NCI-H2196 treated with DMSO at 0.1 percent for 48 hours (cell line): Measurements from ENCODE around the gene PHF12.

Source experiments
- DNase-seq: peaks from one replicate; lab custom pipeline; 2025; ENCODE audit not compliant: unreplicated experiment; lab: John Stamatoyannopoulos, UW

The PHF12 gene

GRCh38 chr17:28862561-28862960 lies 88.8 kb downstream of the PHF12 start:
- DNase-seq = no peak

GRCh38 chr17:28861393-28862203 lies 89.7 kb downstream of the PHF12 start:
- no peak for DNase-seq

- no peak for DNase-seq
These were observed 90.9 kb downstream of the PHF12 start for GRCh38 chr17:28860363-28860808.

- DNase-seq = no peak
These were observed 92.4 kb downstream of the PHF12 start for GRCh38 chr17:28858801-28859355.

- DNase-seq = no peak
These were observed 93.2 kb downstream of the PHF12 start for GRCh38 chr17:28857905-28858800.

GRCh38 chr17:28856028-28856574 lies 95.2 kb downstream of the PHF12 start:
- DNase-seq = no peak

- DNase-seq = no peak
These were observed 96.0 kb downstream of the PHF12 start for GRCh38 chr17:28855336-28855679.
